GM21786 (cell line): ENCODE results near the gene SPATA31A1.
"Not testable (repeated sequence)": the region's sequence is repeated elsewhere in the genome, so short reads cannot be mapped to it uniquely, and the experiment has no call there.

Source experiments
- ATAC-seq: cut with Tn5 transposase; IDR thresholded peaks from one replicate; pipeline ENCODE4 v1.9.1; 2021; ENCODE audit not compliant: unreplicated experiment

SPATA31A1 gene

GRCh38 chr9:39355369-39355768, at the start of gene SPATA31A1:
TSS of gene SPATA31A1 (plus strand) at chr9:39355669. CDS start at chr9:39355731, 62 bp downstream.
- ATAC-seq: not testable (repeated sequence)

GRCh38 chr9:39407261-39408204, 52.1 kb downstream of the SPATA31A1 start:
- not testable (repeated sequence) for ATAC-seq

- ATAC-seq: not testable (repeated sequence)
Measured at GRCh38 chr9:39411254-39411940, 55.9 kb downstream of the SPATA31A1 start.
